Ovary (tissue), 9 donors: ENCODE data around the gene TMEM134. TPM values are rescaled to one million over a fixed set of nuclear protein-coding genes. Genes with fewer than 3 reads are reported as not detected.

ENCODE experiments used
- DNase-seq, 5 donors: peaks; one replicate each; pipeline ENCODE4 v3.0.0-alpha.2; 2019 to 2020
- H3K27ac ChIP-seq, 2 donors: fragments of 200-600 bp; one replicate each; pipeline versions ENCODE4 v1.5.1 to v1.8.0; 2019 to 2022
- H3K27me3 ChIP-seq: fragments of 200-600 bp; one replicate; pipeline ENCODE4 v1.8.0; 2022
- H3K36me3 ChIP-seq: fragments of 200-600 bp; sonication (generic); one replicate; pipeline ENCODE4 v1.5.1; 2019
- H3K4me1 ChIP-seq: one replicate; pipeline ENCODE4 v1.8.1; 2013; ENCODE audit warnings: mild to moderate bottlenecking, moderate library complexity; ENCODE audit not compliant: insufficient read depth
- H3K4me3 ChIP-seq: fragments of 200-600 bp; sonication (generic); one replicate; pipeline ENCODE4 v1.5.1; 2017
- H3K9me3 ChIP-seq, 2 donors: fragments of 200-600 bp in 1 of 2; sonication (generic) in 1 of 2; one replicate each; pipeline versions ENCODE4 v1.5.1 to v1.8.1; 2013 to 2019; ENCODE audit warnings: mild to moderate bottlenecking in 1 of 2, moderate library complexity in 1 of 2
- EP300 ChIP-seq: sonication (generic); formaldehyde crosslinking; IDR thresholded peaks from one replicate; pipeline ENCODE4 v1.6.1; 2017; ENCODE audit warnings: antibody characterized with exemption
- POLR2A ChIP-seq: fragments of 450-650 bp; IDR thresholded peaks from one replicate; pipeline ENCODE4 v1.6.1; 2017; ENCODE audit warnings: antibody characterized with exemption, mild to moderate bottlenecking, moderate library complexity
- WGBS, 3 donors: extraction: QIAGEN DNeasy Blood & Tissue Kit in 1 of 3; methylation state at CpG; one replicate each; pipeline versions ENCODE4 v1.1.5 to v1.1.7; 2013 to 2017; 5-methylcytosine and 5-hydroxymethylcytosine counted together
- intact Hi-C, 4 donors: fragments of 100-400 bp; cut with DNase I; formaldehyde crosslinking; loops; one replicate each; pipeline versions ENCODE4 v1.11.0 to v1.15.1; 2022 to 2023
- polyA plus RNA-seq, 2 donors: library from polyadenylated mRNA; stranded (reverse); fragments of 200-250 nt in 1 of 2; fragments of 350-450 nt in 1 of 2; fragmentation: Illumina TruSeq in 1 of 2; extraction: RNeasy Lipid Tissue Mini Kit (QIAGEN cat#74804) in 1 of 2; gene quantifications; one replicate each; pipeline ENCODE4 v1.2.3, GENCODE V29; 2013 to 2014
- total RNA-seq, 7 donors: library from RNA; depleted of rRNA in 2 of 7; stranded (reverse); fragments of >200 nt in 2 of 7; fragmentation: NEBNext Ultra II Directional in 3 of 7; extraction: Animal tissue kit (Norgen Biotek cat#: 25700) in 3 of 7; gene quantifications; one replicate each; pipeline versions ENCODE4 v1.1.0 to v1.2.4, GENCODE V29; 2016 to 2023
- TF ChIP-seq, protein P1 (sequence below), 3 donors: fragments of 450-650 bp in 2 of 3; fragments of 200-600 bp in 1 of 3; IDR thresholded peaks; one replicate each; pipeline versions ENCODE4 v1.5.1 to v1.8.0; 2016 to 2022; ENCODE audit warnings: antibody characterized with exemption in 3 of 3, mild to moderate bottlenecking in 1 of 3
- donor health status: DM: no; HTN: no; CAD: no; lungs with moderate emphysema.
- donor health status: DM: no; HTN: no; CAD: no.
- donor health status: Bipolar disorder and iron deficiency.
- donor health status: DM: yes; HTN: yes; CAD: no.
- donor health status: DM: no; HTN: no; CAD: no.
- donor health status: DM: yes; HTN: yes; CAD: no.

The TMEM134 gene
- total and polyA plus RNA-seq, 9 donors = 2.7 to 69.8 (median 44.3) TPM

DNA sequence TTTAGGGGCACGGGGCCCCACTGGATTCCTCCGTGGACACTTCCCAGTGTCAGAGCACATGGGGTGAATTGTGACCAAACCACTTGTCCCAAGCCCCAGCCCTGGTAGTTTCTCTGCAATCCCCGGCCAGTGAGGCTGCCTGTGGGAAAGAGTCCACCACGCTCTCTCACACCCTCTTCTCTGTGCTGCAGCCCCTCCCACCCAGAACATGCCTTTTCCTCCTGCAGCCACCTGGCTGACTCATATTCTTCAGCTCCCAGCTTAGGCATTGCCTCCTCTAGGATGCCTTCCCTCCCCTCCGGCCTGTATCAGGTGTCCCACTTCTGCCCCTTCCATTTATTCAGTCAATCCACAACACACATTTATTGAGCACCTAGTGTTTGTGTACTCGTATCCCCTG is 46.2 kb downstream of the TMEM134 start:
- Histone ChIP-seq H3K27me3 (no peaks in the 10 kb centered on the region), H3K4me3 (no peak overlapping the region), H3K9me3 (no peaks in the 10 kb centered on the region), H3K4me1 (peaks cover 9% of the 10 kb centered on the region), H3K36me3 (no peaks in the 10 kb centered on the region), H3K27ac (no peak overlapping the region)
- DNase-seq = no peak
- intact Hi-C loops = no loop called here
- 50 to 64% (median 59%) methylated on average over 6 of the region's 6 CpGs for WGBS, 3 donors
- TF ChIP-seq, protein P1, sequence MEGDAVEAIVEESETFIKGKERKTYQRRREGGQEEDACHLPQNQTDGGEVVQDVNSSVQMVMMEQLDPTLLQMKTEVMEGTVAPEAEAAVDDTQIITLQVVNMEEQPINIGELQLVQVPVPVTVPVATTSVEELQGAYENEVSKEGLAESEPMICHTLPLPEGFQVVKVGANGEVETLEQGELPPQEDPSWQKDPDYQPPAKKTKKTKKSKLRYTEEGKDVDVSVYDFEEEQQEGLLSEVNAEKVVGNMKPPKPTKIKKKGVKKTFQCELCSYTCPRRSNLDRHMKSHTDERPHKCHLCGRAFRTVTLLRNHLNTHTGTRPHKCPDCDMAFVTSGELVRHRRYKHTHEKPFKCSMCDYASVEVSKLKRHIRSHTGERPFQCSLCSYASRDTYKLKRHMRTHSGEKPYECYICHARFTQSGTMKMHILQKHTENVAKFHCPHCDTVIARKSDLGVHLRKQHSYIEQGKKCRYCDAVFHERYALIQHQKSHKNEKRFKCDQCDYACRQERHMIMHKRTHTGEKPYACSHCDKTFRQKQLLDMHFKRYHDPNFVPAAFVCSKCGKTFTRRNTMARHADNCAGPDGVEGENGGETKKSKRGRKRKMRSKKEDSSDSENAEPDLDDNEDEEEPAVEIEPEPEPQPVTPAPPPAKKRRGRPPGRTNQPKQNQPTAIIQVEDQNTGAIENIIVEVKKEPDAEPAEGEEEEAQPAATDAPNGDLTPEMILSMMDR (IDR thresholded peaks at IDR 0.05) = no peak
- TF ChIP-seq EP300 = no peak

DNA sequence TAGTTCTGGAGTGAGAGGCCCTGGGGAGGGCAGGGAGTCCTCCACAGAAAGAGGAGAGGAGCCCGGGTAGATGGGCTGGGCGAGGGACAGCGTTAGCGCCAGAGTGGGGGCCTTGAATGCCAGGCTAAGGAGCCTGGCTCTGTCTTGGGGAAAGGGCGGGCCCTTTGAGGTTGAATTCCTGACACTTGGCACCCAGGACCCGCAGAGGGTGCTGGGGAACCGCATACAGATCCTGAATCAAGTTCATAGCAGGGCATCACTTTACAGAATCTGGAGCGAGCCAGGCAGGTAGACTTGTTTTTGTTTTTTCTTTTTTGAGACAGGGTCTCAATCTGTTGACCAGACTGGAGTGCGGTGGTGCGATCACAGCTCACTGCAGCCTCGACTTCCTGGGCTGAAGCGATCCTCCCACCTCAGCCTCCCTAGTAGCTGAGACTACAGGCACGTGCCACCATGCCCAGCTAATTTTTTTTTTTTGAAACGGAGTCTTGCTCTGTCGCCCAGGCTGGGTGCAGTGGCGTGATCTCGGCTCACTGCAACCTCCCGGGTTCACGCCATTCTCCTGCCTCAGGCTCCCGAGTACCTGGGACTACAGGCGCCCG is 47.5 kb downstream of the TMEM134 start:
- TF ChIP-seq POLR2A (no peak), EP300 (no peak)
- TF ChIP-seq, protein P1 (IDR thresholded peaks at IDR 0.05) = no peak
- 69 to 76% (median 72%) methylated on average over 22 of the region's 22 CpGs for WGBS, 3 donors
- DNase-seq = no peak
- Histone ChIP-seq H3K27ac (peak overlapping the region in 1 of 2 donors; percentile 94), H3K36me3 (no peaks in the 10 kb centered on the region), H3K9me3 (no peaks in the 10 kb centered on the region), H3K27me3 (no peaks in the 10 kb centered on the region), H3K4me3 (peak overlapping the region; percentile 59), H3K4me1 (peaks cover 6% of the 10 kb centered on the region)
- intact Hi-C loops = no loop called here

DNA sequence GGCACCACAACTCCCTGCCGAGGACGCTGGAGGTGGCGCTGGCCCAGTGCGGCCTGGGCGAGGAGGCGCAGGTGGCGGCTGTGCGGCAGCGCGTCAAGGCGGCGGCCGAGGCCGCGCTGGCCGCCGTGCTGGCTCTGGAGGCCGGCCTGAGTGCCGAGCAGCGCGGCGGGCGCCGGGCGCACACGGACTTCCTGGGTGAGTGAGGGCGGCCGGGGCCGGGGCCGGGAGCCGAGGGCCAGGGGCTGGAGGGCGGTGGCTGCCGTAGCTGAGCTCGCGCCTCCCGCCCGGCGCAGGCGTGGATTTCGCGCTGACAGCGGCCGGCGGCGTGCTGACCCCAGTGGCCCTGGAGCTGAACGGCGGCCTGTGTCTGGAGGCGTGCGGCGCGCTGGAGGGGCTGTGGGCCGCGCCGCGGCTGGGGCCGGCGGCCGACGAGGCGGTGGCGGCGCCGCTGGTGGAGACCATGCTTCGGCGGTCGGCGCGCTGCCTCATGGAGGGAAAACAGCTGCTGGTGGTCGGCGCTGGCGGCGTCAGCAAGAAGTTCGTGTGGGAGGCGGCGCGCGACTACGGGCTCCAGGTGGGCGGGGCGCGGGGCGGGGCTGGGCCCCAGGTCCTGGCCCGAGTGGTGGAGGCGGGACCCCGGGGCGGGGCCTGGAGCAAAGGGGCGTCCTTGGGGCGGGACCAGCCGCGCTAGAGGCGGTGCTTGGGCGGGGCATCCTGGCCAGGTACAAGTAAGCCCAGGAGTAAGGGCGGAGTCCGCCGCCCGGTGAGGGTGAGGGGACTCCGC is 48.2 kb downstream of the TMEM134 start:
- Histone ChIP-seq H3K4me3 (peak overlapping the region; percentile 59), H3K27ac (peak overlapping the region; percentile 78 to 94), H3K4me1 (peaks cover 6% of the 10 kb centered on the region), H3K36me3 (no peaks in the 10 kb centered on the region), H3K9me3 (no peaks in the 10 kb centered on the region), H3K27me3 (no peaks in the 10 kb centered on the region)
- peak; percentile 96 to 99 (median 98) for DNase-seq
- 0 to 1% (median 0%) methylated on average over 47 to 97 of the region's 97 CpGs for WGBS, 3 donors
- intact Hi-C loops = no loop called here
- TF ChIP-seq, protein P1 (IDR thresholded peaks at IDR 0.05) = no peak
- TF ChIP-seq EP300 (no peak), POLR2A (peak; percentile 59)

DNA sequence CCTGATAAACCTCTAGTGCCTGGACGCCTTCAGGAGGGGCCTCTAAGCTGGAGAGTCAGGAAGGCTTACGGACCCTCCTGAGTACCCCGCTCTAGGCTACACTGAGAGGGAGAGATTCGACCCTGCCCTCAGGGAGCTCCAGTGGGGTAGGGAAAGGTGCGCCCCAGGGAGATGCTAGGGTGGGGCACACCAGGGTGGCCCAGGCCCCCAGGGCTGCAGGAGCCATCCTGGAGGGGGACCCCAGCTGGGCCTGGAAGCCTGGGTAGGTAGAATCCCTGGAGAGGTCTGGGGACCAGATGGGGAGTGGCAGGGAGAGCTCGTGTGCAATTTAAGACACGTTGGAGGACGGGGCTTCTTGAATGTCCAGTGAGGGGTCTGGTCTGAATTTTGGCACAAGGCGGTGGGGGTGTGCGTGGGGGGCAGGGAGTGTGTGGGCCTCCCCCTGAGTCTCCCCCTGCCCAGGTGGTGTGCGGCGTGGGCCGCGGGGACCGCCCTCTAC is 48.9 kb downstream of the TMEM134 start:
- WGBS, 3 donors = 30 to 70% (median 32%) methylated on average over 7 to 15 of the region's 15 CpGs
- H3K4me3 ChIP-seq = peak overlapping the region; percentile 59
- TF ChIP-seq EP300 (no peak), POLR2A (no peak)
- TF ChIP-seq, protein P1 (IDR thresholded peaks at IDR 0.05) = no peak
- peak in 1 of 5 donors; percentile 69 for DNase-seq
- H3K36me3 ChIP-seq = no peaks in the 10 kb centered on the region
- H3K9me3 ChIP-seq = no peaks in the 10 kb centered on the region
- H3K4me1 ChIP-seq = peaks cover 6% of the 10 kb centered on the region
- H3K27me3 ChIP-seq = no peaks in the 10 kb centered on the region
- H3K27ac ChIP-seq = peak overlapping the region; percentile 78 to 94
- intact Hi-C loops = no loop called here
